Liver (tissue), 9 donors: ENCODE measurements around the gene MT1M. TPM values are rescaled to one million over a fixed set of nuclear protein-coding genes. Genes with fewer than 3 reads are reported as not detected.

Experiments
- DNase-seq: peaks from one replicate; pipeline ENCODE4 v3.0.0-alpha.2; 2017; ENCODE audit warnings: low spot score
- H3K27ac ChIP-seq, 2 donors: one replicate each; pipeline ENCODE4 v1.7.0; 2013; ENCODE audit warnings: inconsistent platforms in 2 of 2, low read length in 2 of 2, control low read depth in 1 of 2, low read depth in 1 of 2, mild to moderate bottlenecking in 1 of 2
- H3K27me3 ChIP-seq, 4 donors: one replicate each; pipeline versions ENCODE4 v1.6.1 to v1.7.0; 2013; ENCODE audit warnings: low read length in 3 of 4, inconsistent platforms in 1 of 4, mild to moderate bottlenecking in 1 of 4, moderate library complexity in 1 of 4; ENCODE audit not compliant: control insufficient read depth in 4 of 4, insufficient read depth in 4 of 4
- H3K36me3 ChIP-seq, 4 donors: one replicate each; pipeline versions ENCODE4 v1.6.1 to v1.7.0; 2013; ENCODE audit warnings: low read length in 3 of 4, mild to moderate bottlenecking in 3 of 4, low read depth in 1 of 4, moderate library complexity in 1 of 4; ENCODE audit not compliant: control insufficient read depth in 4 of 4, insufficient read depth in 3 of 4
- H3K4me1 ChIP-seq, 4 donors: one replicate each; pipeline versions ENCODE4 v1.6.1 to v1.7.0; 2013; ENCODE audit warnings: low read length in 3 of 4, mild to moderate bottlenecking in 3 of 4, moderate library complexity in 1 of 4; ENCODE audit not compliant: control insufficient read depth in 4 of 4, insufficient read depth in 4 of 4
- H3K4me3 ChIP-seq, 3 donors: one replicate each; pipeline versions ENCODE4 v1.6.1 to v1.7.0; 2013; ENCODE audit warnings: low read length in 3 of 3, control low read depth in 1 of 3, low read depth in 1 of 3, mild to moderate bottlenecking in 1 of 3
- H3K9ac ChIP-seq, 2 donors: one replicate each; pipeline ENCODE4 v1.7.0; 2013; ENCODE audit warnings: low read length in 2 of 2, mild to moderate bottlenecking in 2 of 2, moderate library complexity in 2 of 2, control low read depth in 1 of 2, low read depth in 1 of 2
- H3K9me3 ChIP-seq, 4 donors: one replicate each; pipeline versions ENCODE4 v1.6.1 to v1.7.0; 2013; ENCODE audit warnings: low read length in 3 of 4; ENCODE audit not compliant: control insufficient read depth in 4 of 4
- EGR1 ChIP-seq, 2 donors: IDR thresholded peaks; 2 replicates each; pipeline ENCODE4 v1.6.1; 2016 to 2018; ENCODE audit warnings: antibody characterized with exemption in 2 of 2, low read depth in 2 of 2
- FOXA1 ChIP-seq: IDR thresholded peaks from 2 replicates; pipeline ENCODE4 v1.6.1; 2016; ENCODE audit warnings: antibody characterized with exemption
- FOXA2 ChIP-seq: IDR thresholded peaks from 2 replicates; pipeline ENCODE4 v1.6.1; 2016; ENCODE audit warnings: antibody characterized with exemption
- GABPA ChIP-seq, 2 donors: IDR thresholded peaks in 1 of 2; conservative IDR thresholded peaks in 1 of 2; 2 replicates each; pipeline ENCODE4 v1.6.1; 2016; ENCODE audit warnings: antibody characterized with exemption in 2 of 2, mild to moderate bottlenecking in 1 of 2, moderate library complexity in 1 of 2
- HNF4A ChIP-seq, 2 donors: conservative IDR thresholded peaks; 2 replicates each; pipeline ENCODE4 v1.6.1; 2016; ENCODE audit warnings: antibody characterized with exemption in 2 of 2, mild to moderate bottlenecking in 2 of 2
- HNF4G ChIP-seq: IDR thresholded peaks from 2 replicates; pipeline ENCODE4 v1.6.1; 2016; ENCODE audit warnings: antibody characterized with exemption
- JUND ChIP-seq, 2 donors: IDR thresholded peaks; 2 replicates each; pipeline ENCODE4 v1.6.1; 2016; ENCODE audit warnings: antibody characterized with exemption in 2 of 2
- NR2F2 ChIP-seq: IDR thresholded peaks from 2 replicates; pipeline ENCODE4 v1.6.1; 2016; ENCODE audit warnings: antibody characterized with exemption
- RAD21 ChIP-seq, 2 donors: IDR thresholded peaks; 2 replicates each; pipeline ENCODE4 v1.6.1; 2016; ENCODE audit warnings: antibody characterized with exemption in 2 of 2, mild to moderate bottlenecking in 2 of 2
- RXRA ChIP-seq, 2 donors: IDR thresholded peaks; 2 replicates each; pipeline ENCODE4 v1.6.1; 2017 to 2018; ENCODE audit warnings: antibody characterized with exemption in 2 of 2, mild to moderate bottlenecking in 1 of 2
- SP1 ChIP-seq: IDR thresholded peaks from 2 replicates; pipeline ENCODE4 v1.6.1; 2018; ENCODE audit warnings: antibody characterized with exemption, mild to moderate bottlenecking
- YY1 ChIP-seq: IDR thresholded peaks from 2 replicates; pipeline ENCODE4 v1.6.1; 2016; ENCODE audit warnings: antibody characterized with exemption, mild to moderate bottlenecking
- WGBS: extraction: QIAGEN DNeasy Blood & Tissue Kit; methylation state at CpG from one replicate; pipeline ENCODE4 v1.1.7; 2013; 5-methylcytosine and 5-hydroxymethylcytosine counted together
- polyA plus RNA-seq, 2 donors: library from polyadenylated mRNA; stranded (reverse) in 1 of 2; unstranded in 1 of 2; fragments of 200-250 nt in 1 of 2; fragments of >200 nt in 1 of 2; fragmentation: Nextera tagmentation in 1 of 2; extraction: Ambion mirVana in 1 of 2; gene quantifications; one replicate each; pipeline versions ENCODE4 v1.2.1 to v1.2.3, GENCODE V29; 2013 to 2015
- total RNA-seq, 2 donors: library from RNA; depleted of rRNA; stranded (reverse); fragments of >200 nt; gene quantifications; one replicate each; pipeline ENCODE4 v1.2.3, GENCODE V29; 2014
- TF ChIP-seq, protein P1 (sequence below): IDR thresholded peaks from 2 replicates; pipeline ENCODE4 v1.6.1; 2016; ENCODE audit warnings: antibody characterized with exemption, mild to moderate bottlenecking
- TF ChIP-seq, protein P2 (sequence below): IDR thresholded peaks from 2 replicates; pipeline ENCODE4 v1.6.1; 2016; ENCODE audit warnings: antibody characterized with exemption
- TF ChIP-seq, protein P3 (sequence below): IDR thresholded peaks from 2 replicates; pipeline ENCODE4 v1.6.1; 2016; ENCODE audit warnings: antibody characterized with exemption
- TF ChIP-seq, protein P4 (sequence below): IDR thresholded peaks from 2 replicates; pipeline ENCODE4 v1.6.1; 2016; ENCODE audit warnings: antibody characterized with exemption
- donor health status: healthy.
- donor health status: healthy.
- donor health status: healthy.
- donor health status: healthy.
- donor health status: healthy.

Gene MT1M
- total and polyA plus RNA-seq, 4 donors: 20.4 to 343 (median 194) TPM

DNA sequence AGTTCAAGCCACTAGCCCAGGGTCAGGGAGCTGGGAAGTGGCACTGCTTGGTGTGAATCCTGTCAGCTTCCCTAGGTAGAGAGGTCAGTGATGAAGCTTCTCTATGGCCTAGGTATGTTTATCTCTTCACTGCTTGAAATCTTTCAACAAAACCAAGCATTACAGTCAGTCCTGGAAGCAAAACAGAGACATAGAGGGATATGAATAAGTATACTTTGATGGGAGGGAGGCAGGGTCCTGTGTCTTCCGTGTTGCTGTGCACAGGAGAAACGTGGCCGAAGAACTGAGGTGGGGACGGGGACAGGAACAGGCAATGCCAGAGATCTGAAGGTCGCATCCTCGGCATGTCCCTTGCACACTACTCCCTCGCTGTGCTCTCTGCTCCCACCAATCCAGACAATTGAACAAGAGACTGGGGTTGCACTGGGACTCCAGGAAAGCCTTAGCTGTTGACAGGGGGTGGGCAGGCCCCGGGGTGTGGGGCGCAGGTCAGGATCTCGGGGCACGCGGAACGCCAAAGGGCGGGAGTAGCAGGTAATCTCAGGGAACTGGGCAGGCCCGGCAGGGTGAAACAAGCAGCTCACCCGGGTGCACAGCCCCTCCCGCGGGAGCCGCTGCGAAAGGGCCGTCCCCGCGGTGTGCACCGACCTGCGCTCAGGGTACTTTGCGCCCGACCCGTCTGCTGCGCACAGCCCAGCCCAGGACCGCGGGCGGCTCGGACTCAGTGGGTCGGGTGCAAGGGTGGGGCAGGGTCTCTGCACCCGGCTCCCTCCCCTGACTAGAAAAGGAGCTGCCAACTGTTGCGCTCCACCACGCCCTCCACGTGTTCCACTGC, 36.8 kb downstream of the MT1M start, which contains the start of gene MT1H:
Gene MT1H (plus strand): TSS at position 810 of the 835 bp plus-strand sequence. CDS start 71 bp downstream, outside the sequence.
- no peaks in the 10 kb centered on the region for H3K36me3 ChIP-seq
- WGBS: 15% methylated on average over 38 of the region's 38 CpGs
- no peaks in the 10 kb centered on the region for H3K27me3 ChIP-seq
- DNase-seq: peak; percentile 77
- H3K27ac ChIP-seq: peak within 1 kb of the TSS; percentile 90 to 94
- peaks cover 0 to 20% (median 10%) of the 10 kb centered on the region in 4 donors for H3K4me1 ChIP-seq
- peak within 1 kb of the TSS; percentile 19 to 97 (median 85) for H3K4me3 ChIP-seq
- TF ChIP-seq HNF4A (conservative IDR thresholded peaks at IDR 0.05) (peak; percentile 59 to 73), SP1 (peak; percentile 91), JUND (IDR thresholded peaks at IDR 0.05) (no peak), FOXA1 (no peak), HNF4G (no peak), FOXA2 (no peak), YY1 (peak; percentile 29), EGR1 (IDR thresholded peaks at IDR 0.05; ENCODE audit: low read depth in 2 of 2) (no peak), RAD21 (IDR thresholded peaks at IDR 0.05) (no peak), GABPA (IDR thresholded peaks at IDR 0.05 in 1 of 2, conservative IDR thresholded peaks at IDR 0.05 in 1 of 2) (no peak), NR2F2 (no peak), RXRA (IDR thresholded peaks at IDR 0.05) (peak; percentile 49 to 74)
- TF ChIP-seq, protein P1, sequence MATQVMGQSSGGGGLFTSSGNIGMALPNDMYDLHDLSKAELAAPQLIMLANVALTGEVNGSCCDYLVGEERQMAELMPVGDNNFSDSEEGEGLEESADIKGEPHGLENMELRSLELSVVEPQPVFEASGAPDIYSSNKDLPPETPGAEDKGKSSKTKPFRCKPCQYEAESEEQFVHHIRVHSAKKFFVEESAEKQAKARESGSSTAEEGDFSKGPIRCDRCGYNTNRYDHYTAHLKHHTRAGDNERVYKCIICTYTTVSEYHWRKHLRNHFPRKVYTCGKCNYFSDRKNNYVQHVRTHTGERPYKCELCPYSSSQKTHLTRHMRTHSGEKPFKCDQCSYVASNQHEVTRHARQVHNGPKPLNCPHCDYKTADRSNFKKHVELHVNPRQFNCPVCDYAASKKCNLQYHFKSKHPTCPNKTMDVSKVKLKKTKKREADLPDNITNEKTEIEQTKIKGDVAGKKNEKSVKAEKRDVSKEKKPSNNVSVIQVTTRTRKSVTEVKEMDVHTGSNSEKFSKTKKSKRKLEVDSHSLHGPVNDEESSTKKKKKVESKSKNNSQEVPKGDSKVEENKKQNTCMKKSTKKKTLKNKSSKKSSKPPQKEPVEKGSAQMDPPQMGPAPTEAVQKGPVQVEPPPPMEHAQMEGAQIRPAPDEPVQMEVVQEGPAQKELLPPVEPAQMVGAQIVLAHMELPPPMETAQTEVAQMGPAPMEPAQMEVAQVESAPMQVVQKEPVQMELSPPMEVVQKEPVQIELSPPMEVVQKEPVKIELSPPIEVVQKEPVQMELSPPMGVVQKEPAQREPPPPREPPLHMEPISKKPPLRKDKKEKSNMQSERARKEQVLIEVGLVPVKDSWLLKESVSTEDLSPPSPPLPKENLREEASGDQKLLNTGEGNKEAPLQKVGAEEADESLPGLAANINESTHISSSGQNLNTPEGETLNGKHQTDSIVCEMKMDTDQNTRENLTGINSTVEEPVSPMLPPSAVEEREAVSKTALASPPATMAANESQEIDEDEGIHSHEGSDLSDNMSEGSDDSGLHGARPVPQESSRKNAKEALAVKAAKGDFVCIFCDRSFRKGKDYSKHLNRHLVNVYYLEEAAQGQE: peak; percentile 21
- TF ChIP-seq, protein P2, sequence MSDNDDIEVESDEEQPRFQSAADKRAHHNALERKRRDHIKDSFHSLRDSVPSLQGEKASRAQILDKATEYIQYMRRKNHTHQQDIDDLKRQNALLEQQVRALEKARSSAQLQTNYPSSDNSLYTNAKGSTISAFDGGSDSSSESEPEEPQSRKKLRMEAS: peak; percentile 32
- TF ChIP-seq, protein P3, sequence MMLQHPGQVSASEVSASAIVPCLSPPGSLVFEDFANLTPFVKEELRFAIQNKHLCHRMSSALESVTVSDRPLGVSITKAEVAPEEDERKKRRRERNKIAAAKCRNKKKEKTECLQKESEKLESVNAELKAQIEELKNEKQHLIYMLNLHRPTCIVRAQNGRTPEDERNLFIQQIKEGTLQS: no peak
- TF ChIP-seq, protein P4, sequence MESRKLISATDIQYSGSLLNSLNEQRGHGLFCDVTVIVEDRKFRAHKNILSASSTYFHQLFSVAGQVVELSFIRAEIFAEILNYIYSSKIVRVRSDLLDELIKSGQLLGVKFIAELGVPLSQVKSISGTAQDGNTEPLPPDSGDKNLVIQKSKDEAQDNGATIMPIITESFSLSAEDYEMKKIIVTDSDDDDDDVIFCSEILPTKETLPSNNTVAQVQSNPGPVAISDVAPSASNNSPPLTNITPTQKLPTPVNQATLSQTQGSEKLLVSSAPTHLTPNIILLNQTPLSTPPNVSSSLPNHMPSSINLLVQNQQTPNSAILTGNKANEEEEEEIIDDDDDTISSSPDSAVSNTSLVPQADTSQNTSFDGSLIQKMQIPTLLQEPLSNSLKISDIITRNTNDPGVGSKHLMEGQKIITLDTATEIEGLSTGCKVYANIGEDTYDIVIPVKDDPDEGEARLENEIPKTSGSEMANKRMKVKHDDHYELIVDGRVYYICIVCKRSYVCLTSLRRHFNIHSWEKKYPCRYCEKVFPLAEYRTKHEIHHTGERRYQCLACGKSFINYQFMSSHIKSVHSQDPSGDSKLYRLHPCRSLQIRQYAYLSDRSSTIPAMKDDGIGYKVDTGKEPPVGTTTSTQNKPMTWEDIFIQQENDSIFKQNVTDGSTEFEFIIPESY: no peak
- peak within 1 kb of the TSS; percentile 31 to 78 for H3K9ac ChIP-seq
- H3K9me3 ChIP-seq: no peaks in the 10 kb centered on the region
